ENCODE data around the gene UGT1A5.

Gene UGT1A5

DNA sequence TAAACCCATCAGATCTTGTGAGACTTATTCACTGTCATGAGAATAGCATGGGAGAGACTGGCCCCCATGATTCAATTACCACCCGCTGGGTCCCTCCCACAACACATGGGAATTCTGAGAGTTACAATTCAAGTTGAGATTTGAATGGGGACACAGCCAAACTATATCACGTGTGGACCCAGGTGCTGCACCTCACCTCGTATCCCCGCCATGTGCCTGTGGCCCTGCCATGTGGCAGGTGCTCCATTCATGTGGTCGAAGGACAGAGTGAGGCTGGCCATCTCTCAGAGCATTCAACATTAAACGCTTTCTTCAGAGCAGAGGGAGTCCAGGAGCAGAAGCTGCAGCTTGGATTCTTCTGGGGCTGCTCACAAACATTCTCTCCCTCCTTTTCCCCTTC lies 97.7 kb downstream of the UGT1A5 start:
- DNase-seq (ENCODE audit: low read depth), result no peak

DNA sequence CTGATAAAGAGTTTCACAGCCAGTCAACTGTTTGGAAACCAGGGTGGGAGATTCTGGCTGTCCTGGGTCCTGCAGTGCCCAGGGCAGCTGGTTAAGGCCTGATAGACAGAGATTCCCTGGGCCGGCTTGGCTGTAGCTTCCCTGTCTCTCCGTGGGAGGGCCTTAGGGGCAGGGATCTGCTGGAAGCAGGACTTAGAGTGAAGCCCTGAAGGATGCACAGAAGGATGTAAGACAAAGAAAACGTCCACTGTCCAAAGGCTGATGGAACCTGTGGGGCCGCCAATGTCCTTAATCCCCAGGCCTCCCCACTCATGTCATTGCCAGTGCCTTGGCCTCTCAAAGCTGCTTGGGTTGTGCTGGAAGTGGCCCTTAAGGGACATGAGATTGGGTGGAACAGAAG lies 98.4 kb downstream of the UGT1A5 start:
- DNase-seq (ENCODE audit: low read depth), result no peak

DNA sequence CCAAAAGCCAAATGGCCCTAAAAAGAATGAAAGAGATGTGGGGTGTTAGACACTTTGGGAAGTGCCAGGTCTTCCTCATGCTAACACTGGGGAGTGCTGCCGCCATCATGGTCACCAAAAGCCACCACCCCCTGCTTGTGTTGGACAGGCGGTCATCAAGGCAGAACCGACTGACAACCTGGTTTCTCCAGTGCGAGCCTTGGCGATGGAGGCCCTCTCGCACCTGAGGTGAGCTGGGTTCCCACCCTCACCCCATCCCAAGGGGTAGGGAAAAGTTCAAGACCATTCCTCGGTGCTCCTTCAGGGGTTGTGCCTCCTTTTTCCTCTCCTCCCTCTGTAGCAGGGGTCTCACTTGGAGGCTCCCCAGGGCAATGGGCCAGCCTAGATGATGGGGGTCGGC lies 99.0 kb downstream of the UGT1A5 start:
- DNase-seq (ENCODE audit: low read depth), result no peak

- DNase-seq (ENCODE audit: low read depth), result no peak
Observed at GRCh38 chr2:233813236-233814055, 100.7 kb downstream of the UGT1A5 start.

- no peak for DNase-seq (ENCODE audit: low read depth)
Observed at GRCh38 chr2:233814056-233814835, 101.5 kb downstream of the UGT1A5 start.

- no peak for DNase-seq (ENCODE audit: low read depth)
Observed at GRCh38 chr2:233815861-233816260, 103.2 kb downstream of the UGT1A5 start.

- no peak for DNase-seq (ENCODE audit: low read depth)
Observed at GRCh38 chr2:233816334-233816733, 103.6 kb downstream of the UGT1A5 start.

- DNase-seq (ENCODE audit: low read depth), result no peak
Observed at GRCh38 chr2:233816771-233817170, 104.1 kb downstream of the UGT1A5 start.

- DNase-seq (ENCODE audit: low read depth), result no peak
Observed at GRCh38 chr2:233817361-233817911, 104.7 kb downstream of the UGT1A5 start.

DNA sequence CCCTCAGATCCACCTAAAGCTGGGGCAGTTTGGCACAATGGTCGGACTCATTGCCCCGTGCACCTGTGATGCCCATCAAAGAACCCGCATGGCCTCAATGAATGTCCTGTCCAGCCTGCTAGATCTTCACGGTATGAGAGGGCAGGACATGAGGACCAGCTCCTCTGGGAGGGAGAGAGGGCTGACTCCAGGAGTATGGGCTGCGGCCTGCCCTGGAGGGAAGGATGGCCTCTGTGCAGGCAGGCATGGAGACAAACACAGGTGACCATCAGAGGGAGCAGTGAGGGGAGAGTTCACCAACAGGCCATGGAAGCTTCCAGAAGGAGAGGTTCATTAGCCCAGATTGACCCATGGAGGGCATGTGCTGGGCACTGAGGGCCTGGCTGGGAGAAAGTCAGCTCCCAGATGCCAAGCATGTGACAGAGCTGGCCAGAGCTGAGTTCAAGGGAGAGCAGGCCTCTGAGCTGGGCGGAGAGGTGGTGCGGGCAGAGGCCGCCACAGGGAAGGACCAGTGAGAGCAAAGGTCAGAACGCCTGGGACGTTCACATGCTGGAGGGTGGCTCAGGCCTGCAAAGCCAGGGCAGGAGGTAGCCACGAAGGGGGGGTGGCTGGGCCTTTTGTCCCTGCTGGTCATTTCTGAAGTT lies 105.4 kb downstream of the UGT1A5 start:
- DNase-seq (ENCODE audit: low read depth), result no peak

DNA sequence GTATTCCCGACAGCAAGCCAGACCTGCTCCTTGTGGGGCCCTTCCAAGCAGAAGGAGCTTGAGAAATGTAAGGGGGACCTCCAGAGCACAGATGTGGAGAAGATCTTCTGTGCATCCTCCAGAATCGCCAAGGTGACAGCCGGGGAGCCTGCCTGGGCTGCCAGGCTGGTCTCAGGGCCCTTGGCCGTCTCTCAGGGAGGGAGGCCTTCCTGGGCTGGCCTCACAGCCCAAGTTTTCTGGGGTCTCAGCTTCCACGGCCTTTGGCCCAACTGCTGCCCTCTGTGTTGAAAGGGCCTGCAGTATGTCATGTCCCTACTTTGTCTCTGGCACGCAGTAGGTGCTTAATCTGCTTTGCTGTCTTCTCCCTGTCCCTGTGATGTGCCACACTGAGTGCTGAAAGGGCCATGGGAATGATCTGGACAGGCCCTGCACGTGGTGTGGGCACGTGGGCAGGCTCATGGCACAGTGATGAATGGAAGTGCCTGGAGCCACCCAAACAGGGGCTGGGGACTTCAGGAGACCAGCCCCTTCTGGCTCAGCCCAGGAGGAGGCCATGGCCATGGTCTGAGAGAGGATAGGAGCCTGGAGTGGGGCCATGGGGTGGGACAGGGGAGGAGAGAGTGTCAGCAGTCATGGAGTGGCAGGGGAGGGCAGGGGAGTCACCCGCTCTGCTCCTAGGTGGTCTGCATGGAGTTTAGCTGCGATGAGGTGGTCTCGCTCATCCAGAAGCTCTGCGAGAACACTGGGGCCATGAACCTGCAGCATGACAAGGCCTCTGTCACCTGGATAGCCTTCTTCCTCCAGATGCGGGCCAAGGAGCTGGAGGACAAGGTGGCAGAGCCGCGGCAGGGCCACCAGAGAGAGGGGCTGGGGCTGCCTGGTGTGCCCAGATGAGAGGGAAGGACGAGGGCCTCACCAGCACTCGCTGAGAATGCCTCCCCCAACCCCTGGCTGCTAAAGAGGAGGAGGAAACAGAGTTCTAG lies 106.2 kb downstream of the UGT1A5 start:
- no peak for DNase-seq (ENCODE audit: low read depth)

DNA sequence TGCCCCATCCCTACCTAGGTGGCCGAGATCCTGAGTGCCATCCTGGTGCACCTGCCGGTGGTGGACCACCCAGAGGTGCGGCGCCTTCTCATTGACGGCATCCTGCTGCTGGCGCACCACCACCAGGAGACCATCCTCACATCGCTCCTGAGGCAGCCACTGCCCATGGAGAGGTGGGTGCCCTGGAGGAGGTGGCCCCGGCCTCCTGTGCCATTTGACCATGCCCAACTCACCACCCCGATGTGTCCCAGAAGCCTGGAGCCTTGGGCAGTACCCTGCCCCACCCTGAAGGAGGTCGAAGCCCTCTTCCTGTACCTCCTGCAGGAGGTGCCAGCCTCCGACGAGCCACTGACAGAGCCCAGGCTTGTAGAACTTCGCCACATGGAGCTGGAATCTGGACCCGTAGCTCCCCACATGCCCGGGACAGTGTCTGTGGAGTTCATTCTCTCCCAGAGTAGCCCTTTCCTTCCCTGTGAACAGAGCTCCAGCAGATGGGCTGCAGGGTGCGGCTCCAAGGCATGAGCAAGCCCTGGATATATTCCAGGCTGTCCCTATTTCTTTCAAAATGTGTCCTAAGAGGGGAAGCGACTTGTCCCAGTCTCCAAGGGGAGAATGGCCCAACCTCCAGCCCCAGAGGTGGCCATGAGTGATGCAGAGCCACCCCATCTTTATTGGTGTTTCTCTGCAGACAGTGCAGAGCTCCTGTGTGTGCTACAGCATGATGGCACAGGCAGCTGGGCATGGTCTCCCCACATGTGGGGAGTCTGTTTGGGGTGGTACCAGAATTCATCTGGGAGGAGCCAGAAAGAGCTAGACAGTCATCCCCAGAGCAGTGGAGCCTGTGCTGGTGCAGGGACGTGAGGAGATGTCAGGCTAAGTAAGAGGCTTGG lies 107.4 kb downstream of the UGT1A5 start:
- DNase-seq (ENCODE audit: low read depth), result no peak

DNA sequence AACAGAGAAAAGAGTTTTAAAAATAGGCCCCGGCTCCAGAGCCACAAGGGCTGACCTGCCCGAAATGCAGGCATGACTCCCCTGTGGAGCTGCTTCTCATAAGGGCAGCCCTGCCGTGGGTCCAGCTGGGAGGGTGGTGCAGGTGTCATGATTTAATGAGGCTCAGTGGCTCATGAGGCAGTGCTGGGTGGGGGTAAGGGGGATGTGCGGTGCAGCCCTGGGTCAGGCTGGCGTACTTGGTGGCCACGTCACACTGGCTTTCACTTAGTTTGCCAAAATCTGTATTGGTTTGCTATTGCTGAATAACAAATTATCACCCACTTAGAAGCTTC lies 108.0 kb downstream of the UGT1A5 start:
- DNase-seq (ENCODE audit: low read depth), result no peak

- no peak for DNase-seq (ENCODE audit: low read depth)
Observed at GRCh38 chr2:233821196-233821595, 108.5 kb downstream of the UGT1A5 start.

DNA sequence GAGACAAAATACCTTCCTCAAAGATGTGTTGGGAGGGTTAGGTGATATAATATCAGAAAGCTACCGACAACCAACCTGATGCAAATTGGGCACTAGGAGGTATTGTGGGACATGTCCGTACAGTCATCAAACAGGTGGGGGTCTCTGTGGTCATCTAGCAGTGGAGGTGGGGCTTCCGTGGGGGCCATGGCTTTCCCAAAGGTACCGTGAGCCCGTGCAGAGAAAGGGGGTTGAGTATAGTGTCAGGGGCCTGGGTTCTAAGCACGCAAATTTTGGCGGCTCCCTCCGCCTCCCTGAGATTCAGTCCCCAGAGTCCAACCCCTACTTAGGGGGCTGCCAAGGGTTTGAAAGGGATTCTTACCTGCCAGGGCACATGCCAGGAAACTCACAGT lies 109.0 kb downstream of the UGT1A5 start:
- no peak for DNase-seq (ENCODE audit: low read depth)

- DNase-seq (ENCODE audit: low read depth), result no peak
Observed at GRCh38 chr2:233822101-233822771, 109.5 kb downstream of the UGT1A5 start.

Data from activated T-cell treated with anti-CD3 and anti-CD28 coated beads for 48 hours (primary cell).